Naive thymus-derived CD4-positive, alpha-beta T cell (primary cell): Measurements from ENCODE around the gene INHA. TPM values are rescaled to one million over a fixed set of nuclear protein-coding genes. Genes with fewer than 3 reads are reported as not detected.
A peak's percentile ranks its signal among the peaks of the same experiment; 100 is the strongest.

Source experiments
- ATAC-seq: fragments of 150-1000 bp; cut with Tn5 transposase; 2 replicates; pipeline ENCODE4 v1.10.0; 2021; ENCODE audit warnings: mild to moderate bottlenecking, moderate library complexity
- CTCF ChIA-PET: fragments of 350-600 bp; sonication (Branson Sonifier 250); formaldehyde crosslinking; loops from one replicate; lab custom pipeline; 2021; ENCODE audit warnings: antibody characterized with exemption; lab: Charles Lee
- POLR2A ChIA-PET: fragments of 350-600 bp; sonication (Branson Sonifier 250); formaldehyde crosslinking; loops from one replicate; lab custom pipeline; 2021; ENCODE audit warnings: antibody characterized with exemption, inconsistent platforms; lab: Charles Lee
- DNase-seq, 9 donors: peaks; one replicate each; pipeline versions ENCODE4 v3.0.0 to v3.0.0-alpha.2; 2020 to 2022; ENCODE audit warnings: mixed read lengths in 1 of 9
- H3K27ac ChIP-seq: one replicate; pipeline ENCODE4 v1.7.0; 2013; ENCODE audit warnings: mild to moderate bottlenecking, low read depth, low read length, moderate library complexity
- H3K27me3 ChIP-seq, 2 donors: one replicate each; pipeline ENCODE4 v1.7.0; 2013; ENCODE audit warnings: low read length in 2 of 2, mild to moderate bottlenecking in 2 of 2, moderate library complexity in 2 of 2; ENCODE audit not compliant: control insufficient read depth in 2 of 2, insufficient read depth in 2 of 2
- H3K36me3 ChIP-seq, 3 experiments: 1 replicate in 2 of 3; 2 replicates in 1 of 3; pipeline ENCODE4 v1.7.0; 2013; ENCODE audit warnings: low read length in 3 of 3, mild to moderate bottlenecking in 3 of 3, moderate library complexity in 1 of 3; ENCODE audit not compliant: insufficient read depth in 3 of 3, control insufficient read depth in 2 of 3
- H3K4me1 ChIP-seq, 2 donors: one replicate each; pipeline ENCODE4 v1.7.0; 2013; ENCODE audit warnings: low read length in 2 of 2, mild to moderate bottlenecking in 2 of 2, moderate library complexity in 1 of 2; ENCODE audit not compliant: control insufficient read depth in 2 of 2, insufficient read depth in 2 of 2
- H3K4me3 ChIP-seq: 2 replicates; pipeline ENCODE4 v1.7.0; 2013; ENCODE audit warnings: mild to moderate bottlenecking, low read length
- H3K9me3 ChIP-seq, 3 experiments: 1 replicate in 2 of 3; 2 replicates in 1 of 3; pipeline ENCODE4 v1.7.0; 2013; ENCODE audit warnings: low read length in 3 of 3; ENCODE audit not compliant: control insufficient read depth in 2 of 3
- H3K27ac Mint-ChIP-seq, 9 donors: one replicate each; pipeline ENCODE4 v1.8.0; 2020 to 2022; ENCODE audit warnings: mixed read lengths in 9 of 9, mild to moderate bottlenecking in 8 of 9, moderate library complexity in 5 of 9, inconsistent platforms in 2 of 9
- H3K27me3 Mint-ChIP-seq, 5 donors: one replicate each; pipeline ENCODE4 v1.8.0; 2021 to 2022; ENCODE audit warnings: mixed read lengths in 5 of 5, mild to moderate bottlenecking in 1 of 5
- H3K36me3 Mint-ChIP-seq, 5 donors: one replicate each; pipeline ENCODE4 v1.8.0; 2020 to 2022; ENCODE audit warnings: mixed read lengths in 5 of 5, mild to moderate bottlenecking in 3 of 5, inconsistent platforms in 1 of 5
- H3K4me1 Mint-ChIP-seq, 7 donors: one replicate each; pipeline ENCODE4 v1.8.0; 2020 to 2022; ENCODE audit warnings: mixed read lengths in 7 of 7, mild to moderate bottlenecking in 3 of 7, inconsistent platforms in 1 of 7
- H3K4me3 Mint-ChIP-seq, 10 donors: one replicate each; pipeline ENCODE4 v1.8.0; 2020 to 2022; ENCODE audit warnings: mild to moderate bottlenecking in 10 of 10, mixed read lengths in 10 of 10, moderate library complexity in 6 of 10, inconsistent platforms in 2 of 10
- H3K9me3 Mint-ChIP-seq, 11 donors: one replicate each; pipeline ENCODE4 v1.8.0; 2020 to 2022; ENCODE audit warnings: mixed read lengths in 11 of 11, mild to moderate bottlenecking in 4 of 11, inconsistent platforms in 1 of 11, moderate library complexity in 1 of 11
- intact Hi-C, 2 donors: fragments of 100-400 bp; cut with micrococcal nuclease; formaldehyde crosslinking; loops; one replicate each; pipeline ENCODE4 v1.15.1; 2023
- polyA plus RNA-seq, 2 donors: library from polyadenylated mRNA; unstranded; fragments of 300-500 nt; fragmentation: Illumina TruSeq; gene quantifications; one replicate each; pipeline ENCODE4 v1.2.3, GENCODE V29; 2021
- total RNA-seq, 6 experiments: library from RNA in 5 of 6; stranded (reverse) in 5 of 6; gene quantifications; 1 replicate in 5 of 6; 2 replicates in 1 of 6; pipeline ENCODE4 v1.2.3 and lab custom pipeline; 2021 to 2026

The INHA gene
- total and polyA plus RNA-seq, 7 experiments from 2014 or later: 0.21 TPM; not detected in 6

DNA sequence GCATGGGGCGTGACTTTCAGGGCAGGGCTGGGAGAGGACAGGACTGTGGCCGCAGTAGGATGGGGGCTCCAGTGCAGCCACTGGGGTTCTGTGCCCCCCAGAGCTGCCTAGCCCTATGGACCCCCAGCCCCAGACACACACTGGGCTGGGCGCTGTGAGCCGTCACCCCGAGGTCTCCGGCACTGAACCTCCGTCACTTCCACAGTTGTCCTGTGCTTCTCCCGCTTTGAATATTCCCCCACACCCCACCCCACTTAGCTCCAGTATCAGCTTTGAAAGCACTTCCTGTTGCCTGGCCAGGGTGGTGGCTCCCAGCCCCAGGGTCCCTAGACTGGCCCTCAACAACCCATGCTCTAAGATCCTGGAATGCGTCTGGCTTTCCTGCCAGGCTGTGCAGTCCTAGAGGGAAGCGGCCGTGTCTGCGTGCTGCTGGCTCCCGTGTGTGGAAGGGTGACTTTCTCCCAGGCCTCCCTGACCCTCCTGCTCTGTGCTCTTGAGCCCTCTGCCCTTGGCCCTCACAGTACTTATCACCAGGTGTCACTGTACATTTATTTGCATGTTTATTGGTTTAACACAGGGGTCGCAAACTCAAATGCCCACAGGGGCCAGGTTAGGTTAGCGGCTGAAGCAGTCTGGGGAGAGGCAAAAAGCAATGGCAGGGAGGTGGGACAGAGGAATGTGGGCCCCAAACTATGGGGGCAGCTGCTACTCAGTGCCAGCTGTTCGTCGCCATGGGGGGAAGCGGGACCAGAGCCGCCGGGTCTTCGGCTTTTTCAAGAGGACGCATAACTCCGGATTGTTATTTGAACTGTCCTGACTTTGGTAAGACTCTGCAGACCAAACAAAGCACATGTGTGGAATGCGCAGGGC is 10.7 kb upstream of the INHA start:
- CTCF ChIA-PET: interaction anchor here (1.3 to 1.7 kb wide), 4 partner anchors 9 to 23 kb away, joined by 4 to 10 read pairs (median 4); partner anchors contain the start of genes CHPF, OBSL1 and TMEM198
- H3K9me3 ChIP-seq: no peaks in the 10 kb centered on the region
- H3K27ac Mint-ChIP-seq: no peak overlapping the region
- H3K4me3 ChIP-seq: no peak overlapping the region
- DNase-seq: no peak
- H3K36me3 ChIP-seq: no peaks in the 10 kb centered on the region
- no peak overlapping the region for H3K4me3 Mint-ChIP-seq
- no peaks in the 10 kb centered on the region for H3K4me1 Mint-ChIP-seq
- H3K36me3 Mint-ChIP-seq: no peaks in the 10 kb centered on the region
- no peak overlapping the region for H3K27ac ChIP-seq
- intact Hi-C loops: loop anchor here in 1 of 2 donors (2.0 kb wide), 1 partner anchor 19 kb away; the partner anchor contains the start of gene CHPF
- H3K4me1 ChIP-seq: no peaks in the 10 kb centered on the region
- ATAC-seq: no peak
- POLR2A ChIA-PET: no interaction called here
- H3K27me3 Mint-ChIP-seq: peaks cover 2 to 42% (median 15%) of the 10 kb centered on the region in 5 donors
- H3K9me3 Mint-ChIP-seq: no peaks in the 10 kb centered on the region
- no peaks in the 10 kb centered on the region for H3K27me3 ChIP-seq

DNA sequence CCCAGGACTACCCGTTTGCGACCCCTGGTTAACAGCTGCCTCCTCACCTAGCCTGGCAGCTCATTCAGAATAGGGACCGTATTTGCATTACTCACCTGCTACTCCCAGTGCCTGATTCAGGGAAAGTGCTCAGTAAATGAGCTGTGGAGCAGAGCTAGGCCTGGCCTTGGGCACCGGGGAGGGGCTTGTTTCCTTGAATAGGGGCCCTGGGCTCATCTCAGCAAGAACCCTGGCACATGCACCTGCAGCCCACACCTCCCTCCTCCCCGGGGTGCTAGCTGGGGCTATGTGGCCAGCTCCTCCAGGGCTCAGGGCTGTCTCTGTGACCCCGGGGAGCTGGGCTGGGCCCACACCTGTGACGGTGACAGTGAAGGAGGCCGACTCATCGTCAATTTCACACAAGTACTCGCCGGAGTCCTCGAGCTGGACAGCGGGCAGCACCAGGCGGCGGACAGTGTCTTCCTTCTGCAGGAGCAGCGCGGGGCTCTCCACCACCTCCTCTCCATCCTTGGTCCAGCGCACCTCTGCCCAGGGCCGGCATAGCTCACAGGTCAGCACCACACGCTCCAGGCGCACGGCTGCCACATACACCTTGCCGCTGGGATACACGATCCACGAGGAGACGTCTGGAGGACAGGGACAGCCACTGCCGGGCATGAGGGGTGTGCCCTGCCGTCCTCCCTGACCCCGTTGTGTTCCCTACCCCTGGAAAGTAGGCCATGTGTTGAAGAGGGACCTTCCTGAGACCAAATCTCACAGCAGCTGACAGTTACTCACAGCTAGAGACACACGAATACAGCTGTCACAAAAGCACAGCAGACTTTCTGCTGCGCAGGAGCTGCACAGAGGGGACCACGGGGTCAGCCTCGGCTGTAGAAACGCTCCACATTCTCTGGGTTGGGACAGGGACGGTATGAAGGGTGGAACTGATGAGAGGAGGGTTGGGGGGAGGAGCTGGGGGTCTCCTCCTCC is 9.8 kb upstream of the INHA start:
- ATAC-seq: no peak
- intact Hi-C loops: no loop called here
- Mint-ChIP-seq H3K9me3 (no peaks in the 10 kb centered on the region), H3K36me3 (no peaks in the 10 kb centered on the region), H3K4me1 (no peaks in the 10 kb centered on the region), H3K27me3 (peaks cover 2 to 43% (median 11%) of the 10 kb centered on the region in 5 donors), H3K27ac (no peak overlapping the region), H3K4me3 (no peak overlapping the region)
- Histone ChIP-seq H3K27ac (no peak overlapping the region), H3K9me3 (no peaks in the 10 kb centered on the region), H3K4me3 (no peak overlapping the region), H3K27me3 (no peaks in the 10 kb centered on the region), H3K4me1 (no peaks in the 10 kb centered on the region), H3K36me3 (no peaks in the 10 kb centered on the region)
- ChIA-PET CTCF (interaction anchor here (0.6 to 1.6 kb wide), 2 partner anchors 21 to 644 kb away, joined by 3 to 10 read pairs; no protein-coding TSS in a partner anchor), POLR2A (no interaction called here)
- DNase-seq: no peak

DNA sequence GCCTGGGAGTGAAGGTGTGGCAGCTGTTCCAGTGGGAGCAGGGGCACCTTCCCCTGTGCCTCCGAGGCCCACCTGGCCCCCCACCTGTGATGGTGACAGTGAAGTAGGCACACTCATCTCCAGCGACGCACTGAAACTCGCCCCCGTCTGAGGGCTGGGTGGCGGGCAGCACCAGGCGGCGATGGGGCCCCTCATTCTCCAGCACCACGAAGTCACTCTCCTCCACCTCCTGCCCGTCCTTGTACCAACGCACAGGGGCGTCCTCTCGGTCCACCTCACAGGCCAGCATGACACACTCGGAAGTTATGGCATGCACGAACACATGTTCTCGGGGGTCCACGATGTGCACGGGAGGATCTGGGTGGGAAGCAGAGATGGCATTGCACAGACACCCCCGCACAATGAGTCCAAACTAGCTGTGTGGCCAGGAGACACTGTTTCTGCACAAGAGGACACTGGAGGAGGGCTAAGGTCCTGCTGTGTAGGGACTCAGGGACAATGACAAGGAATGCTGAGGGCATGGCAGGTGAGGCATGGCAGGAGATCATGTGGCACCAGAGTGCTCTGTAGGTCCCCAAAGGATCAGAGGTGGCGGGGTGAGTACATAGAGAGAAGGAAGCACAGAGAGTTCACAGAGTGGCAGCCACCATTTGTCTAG is 8.7 kb upstream of the INHA start:
- Histone ChIP-seq H3K36me3 (no peaks in the 10 kb centered on the region), H3K27ac (no peak overlapping the region), H3K9me3 (no peaks in the 10 kb centered on the region), H3K4me1 (no peaks in the 10 kb centered on the region), H3K4me3 (no peak overlapping the region), H3K27me3 (no peaks in the 10 kb centered on the region)
- no peaks in the 10 kb centered on the region for H3K4me1 Mint-ChIP-seq
- ATAC-seq (no peak), DNase-seq (no peak)
- POLR2A ChIA-PET: no interaction called here
- CTCF ChIA-PET: interaction anchor here (0.6 kb wide), 1 partner anchor 645 kb away, joined by 3 read pairs; no protein-coding TSS in a partner anchor
- peaks cover 4 to 48% (median 15%) of the 10 kb centered on the region in 5 donors for H3K27me3 Mint-ChIP-seq
- H3K36me3 Mint-ChIP-seq: no peaks in the 10 kb centered on the region
- intact Hi-C loops: no loop called here
- H3K9me3 Mint-ChIP-seq: no peaks in the 10 kb centered on the region
- peak overlapping the region in 1 of 10 donors; percentile 65 for H3K4me3 Mint-ChIP-seq
- no peak overlapping the region for H3K27ac Mint-ChIP-seq

DNA sequence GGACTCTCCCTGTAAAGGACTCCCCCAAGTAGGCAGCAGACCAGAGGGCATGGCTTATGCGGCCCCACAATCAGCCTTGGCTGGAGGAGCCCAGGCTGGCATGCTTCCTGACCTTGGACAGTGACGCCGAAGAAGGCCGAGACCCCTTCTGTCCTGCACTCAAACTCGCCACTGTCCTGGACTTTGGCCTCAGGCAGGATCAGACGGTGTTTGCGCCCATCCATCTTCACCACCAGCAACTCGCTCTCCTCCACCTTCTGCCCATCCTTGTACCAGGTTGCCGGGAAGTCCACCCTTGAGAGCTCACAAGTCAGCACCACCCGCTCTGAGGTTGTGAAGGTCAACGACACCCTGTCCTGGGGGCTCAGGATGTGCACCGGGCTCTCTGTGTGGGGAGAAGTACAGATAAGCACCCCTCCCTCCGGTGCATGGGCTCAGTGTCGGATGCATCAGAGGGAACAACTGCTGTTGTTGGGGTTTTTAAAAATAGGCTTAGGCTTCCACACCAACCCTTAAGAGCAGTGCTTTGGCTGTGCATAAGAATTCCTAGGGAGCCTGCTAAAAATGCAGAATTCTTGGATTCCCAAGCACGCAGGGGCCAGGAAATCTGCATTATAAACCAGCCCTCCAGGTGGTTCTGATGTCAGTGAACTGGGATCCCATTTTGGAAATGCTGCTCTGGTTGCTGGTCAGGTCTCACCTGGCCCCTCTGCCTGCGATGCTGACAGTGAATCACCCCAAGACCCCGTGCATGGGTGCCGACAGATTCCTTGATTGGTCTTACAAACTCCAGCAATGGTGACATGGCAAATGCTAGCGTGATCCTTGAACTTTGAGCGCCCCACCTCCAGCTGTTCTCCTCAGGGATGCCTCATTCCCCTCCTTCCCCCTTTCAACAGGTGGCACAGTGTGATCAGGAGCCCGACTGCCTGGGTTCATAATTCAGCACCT is 6.7 kb upstream of the INHA start:
- ATAC-seq (no peak), DNase-seq (no peak)
- Histone ChIP-seq H3K27me3 (peaks cover 0 to 5% of the 10 kb centered on the region in 2 donors), H3K4me1 (no peaks in the 10 kb centered on the region), H3K9me3 (no peaks in the 10 kb centered on the region), H3K27ac (no peak overlapping the region), H3K4me3 (no peak overlapping the region), H3K36me3 (no peaks in the 10 kb centered on the region)
- ChIA-PET CTCF (no interaction called here), POLR2A (no interaction called here)
- Mint-ChIP-seq H3K27ac (no peak overlapping the region), H3K4me1 (peaks cover 0 to 5% (median 0%) of the 10 kb centered on the region in 7 donors), H3K4me3 (no peak overlapping the region), H3K36me3 (no peaks in the 10 kb centered on the region), H3K27me3 (peaks cover 6 to 44% (median 27%) of the 10 kb centered on the region in 5 donors), H3K9me3 (no peaks in the 10 kb centered on the region)
- intact Hi-C loops: no loop called here

DNA sequence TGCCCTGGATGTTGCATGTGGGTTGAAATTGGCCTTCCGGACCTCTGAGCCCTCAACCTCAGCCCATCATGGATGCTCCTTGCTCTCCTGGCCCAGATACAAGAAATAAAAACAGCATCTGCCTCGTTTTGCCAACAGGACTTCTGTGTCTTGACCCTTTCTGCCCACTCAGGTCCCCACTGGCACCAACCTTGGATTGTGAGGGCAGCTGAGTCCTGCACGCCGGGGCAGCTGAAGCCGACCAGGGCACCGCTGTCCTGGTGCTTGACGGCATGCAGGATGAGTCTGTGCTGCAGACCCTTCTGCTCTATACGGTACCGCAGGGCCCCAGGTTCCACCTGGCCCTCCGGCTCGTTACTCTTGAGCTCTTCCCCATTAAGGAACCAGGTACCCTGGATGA is 5.5 kb upstream of the INHA start:
- POLR2A ChIA-PET: no interaction called here
- H3K9me3 ChIP-seq: no peaks in the 10 kb centered on the region
- CTCF ChIA-PET: no interaction called here
- H3K4me1 Mint-ChIP-seq: peaks cover 0 to 5% (median 0%) of the 10 kb centered on the region in 7 donors
- DNase-seq (no peak), ATAC-seq (peak; percentile 3)
- no peak overlapping the region for H3K4me3 ChIP-seq
- intact Hi-C loops: no loop called here
- no peaks in the 10 kb centered on the region for H3K36me3 Mint-ChIP-seq
- no peaks in the 10 kb centered on the region for H3K36me3 ChIP-seq
- H3K27ac ChIP-seq: no peak overlapping the region
- no peak overlapping the region for H3K27ac Mint-ChIP-seq
- no peaks in the 10 kb centered on the region for H3K4me1 ChIP-seq
- H3K27me3 Mint-ChIP-seq: peaks cover 7 to 44% (median 24%) of the 10 kb centered on the region in 5 donors
- H3K4me3 Mint-ChIP-seq: no peak overlapping the region
- H3K9me3 Mint-ChIP-seq: no peaks in the 10 kb centered on the region
- peaks cover 0 to 8% of the 10 kb centered on the region in 2 donors for H3K27me3 ChIP-seq
